D721Med (cell line): ENCODE results near the gene TSHZ1.
A peak's percentile ranks its signal among the peaks of the same experiment; 100 is the strongest.
"Not testable (repeated sequence)": the region's sequence is repeated elsewhere in the genome, so short reads cannot be mapped to it uniquely, and the experiment has no call there.

Experiments used
- DNase-seq: peaks from one replicate; pipeline ENCODE4 v3.0.0; 2011; ENCODE audit warnings: low spot score; ENCODE audit not compliant: insufficient read length
- FAIRE-seq: peaks from 2 replicates; lab custom pipeline; 2011; peaks lifted over from hg19 to GRCh38; lab: Jason Lieb, UNC
- CTCF ChIP-seq: IDR thresholded peaks from 2 replicates; pipeline ENCODE4 v1.5.1; 2012; ENCODE audit warnings: mild to moderate bottlenecking, control low read depth; ENCODE audit not compliant: insufficient read depth; ENCODE audit errors: missing control alignments

The TSHZ1 gene

DNA sequence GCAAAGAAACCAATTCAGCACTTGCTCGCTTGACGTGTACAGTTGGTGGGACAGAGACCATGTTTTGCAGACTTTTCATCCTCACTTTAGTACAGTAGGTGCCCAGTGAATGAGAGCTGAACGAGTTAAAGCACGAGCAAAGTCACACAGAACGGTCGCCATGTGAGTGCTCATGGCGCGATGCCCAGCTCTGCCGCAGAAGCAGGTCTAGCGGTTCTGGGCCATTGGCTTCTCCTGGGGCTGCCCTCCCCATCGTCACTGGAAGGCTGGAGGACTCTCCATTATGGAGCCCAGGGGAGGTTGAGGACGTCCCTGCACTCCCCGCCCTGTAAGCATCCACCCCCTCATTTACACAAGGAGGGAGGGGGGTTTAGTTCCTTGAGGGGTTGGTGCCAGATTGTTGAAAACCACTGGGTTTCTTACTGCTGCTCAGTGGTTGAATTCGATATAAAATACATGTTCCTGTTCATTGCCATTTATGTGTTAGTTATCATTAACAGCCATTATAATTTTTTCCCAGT is 26.6 kb upstream of the TSHZ1 start:
- DNase-seq: no peak

GRCh38 chr18:75185460-75185859 is 25.1 kb upstream of the TSHZ1 start:
- TF ChIP-seq CTCF: no peak
- no peak for DNase-seq
- FAIRE-seq: no peak

More for the DNA sequence above, 26.6 kb upstream of the TSHZ1 start:
- TF ChIP-seq CTCF: no peak
- peak; percentile 44 for FAIRE-seq

DNA sequence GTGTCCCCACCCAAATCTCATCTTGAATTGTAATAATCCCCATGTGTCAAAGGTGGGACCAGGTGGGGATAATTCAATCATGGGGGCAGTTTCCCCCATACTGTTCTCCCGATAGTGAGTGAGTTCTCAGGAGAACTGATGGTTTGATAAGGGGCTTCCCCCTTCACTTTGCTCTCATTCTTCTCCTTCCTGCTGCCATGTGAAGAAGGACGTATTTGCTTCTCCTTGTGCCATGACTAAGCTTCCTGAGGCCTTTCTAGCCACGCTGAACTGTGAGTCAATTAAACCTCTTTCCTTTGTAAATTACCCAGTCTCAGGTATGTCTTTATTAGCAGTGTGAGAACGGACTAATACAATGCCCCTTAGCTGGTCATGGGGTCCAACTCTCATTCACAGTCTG is 22.9 kb upstream of the TSHZ1 start:
- DNase-seq, FAIRE-seq: not testable (repeated sequence)

GRCh38 chr18:75189696-75190095 is 20.9 kb upstream of the TSHZ1 start:
- no peak for DNase-seq
- FAIRE-seq: no peak
- no peak for TF ChIP-seq CTCF

GRCh38 chr18:75192899-75193298 is 17.7 kb upstream of the TSHZ1 start:
- DNase-seq: no peak
- no peak for TF ChIP-seq CTCF
- peak; percentile 32 for FAIRE-seq

GRCh38 chr18:75198036-75198435 is 12.6 kb upstream of the TSHZ1 start:
- FAIRE-seq: peak; percentile 96
- DNase-seq: no peak
- no peak for TF ChIP-seq CTCF

- TF ChIP-seq CTCF: no peak
- FAIRE-seq (no peak), DNase-seq (no peak)
Measured at GRCh38 chr18:75199327-75199726, 11.3 kb upstream of the TSHZ1 start.

DNA sequence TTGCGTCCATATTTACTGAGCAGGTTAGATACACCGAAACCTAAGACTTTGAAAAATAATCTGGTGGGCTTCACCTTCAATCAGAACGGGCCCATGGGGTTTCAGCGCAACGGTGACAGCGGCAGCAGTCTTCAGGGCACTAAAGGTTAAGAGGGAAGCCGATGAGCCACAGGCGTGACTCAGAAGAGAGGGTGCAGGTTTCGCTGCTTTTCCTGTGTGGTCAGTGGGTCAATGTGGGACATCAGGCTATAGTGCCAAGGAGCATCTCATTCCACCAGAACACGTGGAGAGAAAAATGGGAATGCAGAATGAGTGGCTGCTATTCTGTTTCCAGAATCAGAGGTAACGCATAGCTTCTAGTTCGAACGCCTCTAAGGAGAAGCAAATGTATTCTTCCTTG is 10.5 kb upstream of the TSHZ1 start:
- TF ChIP-seq CTCF: no peak
- no peak for DNase-seq
- no peak for FAIRE-seq
